Muscle of leg (tissue), 11 donors: ENCODE data around the gene UNK. TPM values are rescaled to one million over a fixed set of nuclear protein-coding genes. Genes with fewer than 3 reads are reported as not detected.

Experiments used
- DNase-seq: peaks from one replicate; pipeline ENCODE4 v3.0.0; 2013
- H3K27ac ChIP-seq: one replicate; pipeline ENCODE4 v1.5.1; 2013; ENCODE audit warnings: mild to moderate bottlenecking, low read length, control low read depth
- H3K27me3 ChIP-seq: one replicate; pipeline ENCODE4 v1.6.1; 2013; ENCODE audit warnings: low read length; ENCODE audit not compliant: control insufficient read depth, insufficient read depth
- H3K36me3 ChIP-seq: one replicate; pipeline ENCODE4 v1.6.1; 2013; ENCODE audit warnings: low read length; ENCODE audit not compliant: control insufficient read depth, insufficient read depth
- H3K4me1 ChIP-seq: one replicate; pipeline ENCODE4 v1.6.1; 2013; ENCODE audit warnings: low read length; ENCODE audit not compliant: control insufficient read depth, insufficient read depth
- H3K4me3 ChIP-seq: one replicate; pipeline ENCODE4 v1.5.1; 2013; ENCODE audit warnings: low read length, control low read depth
- H3K9me3 ChIP-seq: replicated peaks from 2 replicates; pipeline ENCODE4 v1.6.1; 2013; ENCODE audit warnings: low read depth, low read length; ENCODE audit not compliant: control insufficient read depth
- WGBS: methylation state at CpG from one replicate; pipeline ENCODE4 v1.1.5; 2013; ENCODE audit warnings: missing lambda C conversion rate; ENCODE audit not compliant: insufficient coverage; 5-methylcytosine and 5-hydroxymethylcytosine counted together
- polyA plus RNA-seq, 8 donors: library from polyadenylated mRNA; unstranded; fragments of 120-200 nt; gene quantifications; one replicate each; pipeline versions ENCODE4 v1.2.1 to v1.2.3, GENCODE V29; 2013; ENCODE audit warnings: inconsistent platforms in 1 of 8, low replicate concordance in 1 of 8; ENCODE audit not compliant: insufficient read length in 8 of 8, insufficient read depth in 1 of 8
- total RNA-seq: library from RNA; stranded (reverse); fragments of 120-200 nt; gene quantifications from one replicate; pipeline ENCODE4 v1.2.4, GENCODE V29; 2013

Gene UNK
- total and polyA plus RNA-seq, 9 donors, result 18.6 to 33.8 (median 29.0) TPM

DNA sequence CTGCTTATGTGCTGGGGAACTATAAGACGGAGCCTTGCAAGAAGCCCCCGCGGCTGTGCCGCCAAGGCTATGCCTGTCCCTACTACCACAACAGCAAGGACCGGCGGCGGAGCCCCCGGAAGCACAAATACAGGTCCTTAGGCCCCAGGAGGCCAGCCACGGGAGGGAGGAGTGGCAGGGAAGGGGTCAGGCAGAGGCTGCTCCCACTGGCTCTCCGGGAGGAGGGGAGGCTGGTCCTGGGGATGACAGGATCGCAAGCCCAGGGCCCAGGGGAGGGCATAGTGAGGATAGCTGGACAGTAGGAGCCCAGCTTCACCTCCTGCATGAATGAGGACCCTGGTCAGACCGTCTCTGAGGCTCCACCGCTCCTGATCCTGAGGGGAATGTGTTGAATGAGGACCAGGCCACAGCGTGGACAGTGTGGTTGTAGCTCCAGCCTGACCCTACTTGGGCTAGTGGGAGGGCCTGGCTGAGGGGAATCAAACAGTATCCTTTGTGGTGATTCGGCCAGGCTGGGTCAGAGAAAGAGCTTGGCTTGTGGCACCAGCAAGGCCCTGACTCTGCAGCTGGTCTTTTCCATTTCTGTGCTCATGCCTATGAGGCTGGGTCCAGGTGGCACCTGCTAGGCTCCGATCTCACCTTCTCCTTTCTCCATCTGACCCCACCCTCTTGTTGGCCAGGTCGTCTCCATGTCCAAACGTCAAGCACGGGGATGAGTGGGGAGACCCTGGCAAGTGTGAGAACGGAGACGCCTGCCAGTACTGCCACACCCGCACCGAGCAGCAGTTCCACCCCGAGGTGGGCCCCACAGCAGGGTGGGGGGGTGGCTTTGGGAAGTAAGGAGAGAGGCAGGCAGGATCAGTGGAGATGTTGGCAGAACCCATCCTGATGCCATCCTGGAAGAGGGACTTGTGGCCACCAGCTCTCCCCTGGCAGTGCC is 28.7 kb downstream of the UNK start:
- H3K36me3 ChIP-seq, result peaks cover 88% of the 10 kb centered on the region
- no peaks in the 10 kb centered on the region for H3K27me3 ChIP-seq

DNA sequence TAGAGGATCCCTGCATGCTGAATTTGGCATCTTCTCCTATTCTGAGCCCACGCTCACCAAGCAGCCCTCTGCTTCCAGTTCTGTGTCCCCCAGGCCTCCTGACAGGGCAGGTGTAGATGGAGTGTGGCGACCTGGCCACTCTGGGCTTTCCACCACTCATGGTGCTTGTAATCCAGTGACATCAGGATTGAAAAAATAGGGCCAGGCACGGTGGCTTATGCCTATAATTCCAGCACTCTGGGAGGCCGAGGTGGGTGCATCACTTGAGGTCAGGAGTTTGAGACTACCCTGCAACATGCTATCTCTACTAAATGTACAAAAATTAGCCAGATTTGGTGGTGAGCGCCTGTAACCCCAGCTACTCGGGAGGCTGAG is 29.4 kb downstream of the UNK start:
- Histone ChIP-seq H3K27me3 (no peaks in the 10 kb centered on the region), H3K4me1 (peaks cover 9% of the 10 kb centered on the region), H3K36me3 (peaks cover 94% of the 10 kb centered on the region), H3K9me3 (no peaks in the 10 kb centered on the region), H3K27ac (no peak overlapping the region), H3K4me3 (no peak overlapping the region)
- 100% methylated on average over 2 of the region's 6 CpGs for WGBS
- DNase-seq, result no peak

More for the DNA sequence above, 28.7 kb downstream of the UNK start:
- H3K27ac ChIP-seq, result no peak overlapping the region
- no peaks in the 10 kb centered on the region for H3K9me3 ChIP-seq
- H3K4me1 ChIP-seq, result peaks cover 14% of the 10 kb centered on the region
- WGBS, result 77% methylated on average over 15 of the region's 24 CpGs
- no peak for DNase-seq
- H3K4me3 ChIP-seq, result no peak overlapping the region

DNA sequence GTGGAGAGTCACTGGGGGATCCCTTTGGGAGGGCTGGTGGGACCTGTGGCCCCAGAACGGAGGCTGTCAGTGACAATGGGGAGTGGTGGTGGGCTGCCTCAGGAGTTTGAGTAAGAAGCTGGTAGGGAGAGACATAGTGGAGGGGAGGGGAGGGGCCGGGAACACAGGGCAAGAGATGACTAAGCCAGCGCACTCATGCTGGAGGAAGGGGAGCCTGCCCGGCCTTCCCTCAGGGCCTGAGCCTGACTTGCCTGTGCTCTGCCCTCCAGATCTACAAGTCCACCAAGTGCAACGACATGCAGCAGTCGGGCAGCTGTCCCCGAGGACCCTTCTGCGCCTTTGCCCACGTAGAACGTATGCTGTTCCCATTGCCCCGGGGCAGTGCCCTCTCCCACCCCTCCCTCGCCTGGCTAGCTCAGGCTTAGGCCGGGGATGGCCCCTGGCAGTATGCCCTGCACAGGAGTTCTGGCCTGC is 30.3 kb downstream of the UNK start:
- no peak for DNase-seq
- no peaks in the 10 kb centered on the region for H3K9me3 ChIP-seq
- no peak overlapping the region for H3K4me3 ChIP-seq
- H3K4me1 ChIP-seq, result peaks cover 1% of the 10 kb centered on the region
- no peaks in the 10 kb centered on the region for H3K27me3 ChIP-seq
- H3K27ac ChIP-seq, result no peak overlapping the region
- WGBS, result 88% methylated on average over 11 of the region's 13 CpGs
- H3K36me3 ChIP-seq, result peaks cover 94% of the 10 kb centered on the region

DNA sequence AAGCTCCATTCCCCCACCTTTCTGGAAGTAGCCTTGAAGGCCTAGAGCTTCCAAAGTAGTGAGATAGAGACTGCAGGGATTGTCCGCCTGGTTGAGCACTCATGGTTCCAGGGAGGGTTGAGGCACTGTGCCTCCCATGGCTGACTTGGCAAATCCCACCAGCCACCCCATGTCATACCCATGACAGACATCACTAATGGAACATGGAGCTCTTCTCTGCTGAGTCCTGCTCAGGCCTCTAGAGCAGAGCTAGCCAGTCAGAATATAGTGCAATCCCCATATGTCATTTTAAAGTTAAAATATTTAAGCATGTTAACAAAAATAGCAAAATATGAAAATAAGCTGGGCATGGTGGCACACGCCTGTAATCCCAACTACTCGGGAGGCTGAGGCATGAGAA is 30.8 kb downstream of the UNK start:
- DNase-seq, result no peak
- H3K4me3 ChIP-seq, result no peak overlapping the region
- H3K9me3 ChIP-seq, result no peaks in the 10 kb centered on the region
- no peaks in the 10 kb centered on the region for H3K4me1 ChIP-seq
- H3K36me3 ChIP-seq, result peaks cover 94% of the 10 kb centered on the region
- no peak overlapping the region for H3K27ac ChIP-seq
- H3K27me3 ChIP-seq, result no peaks in the 10 kb centered on the region
- WGBS, result 92% methylated on average over 2 of the region's 3 CpGs

DNA sequence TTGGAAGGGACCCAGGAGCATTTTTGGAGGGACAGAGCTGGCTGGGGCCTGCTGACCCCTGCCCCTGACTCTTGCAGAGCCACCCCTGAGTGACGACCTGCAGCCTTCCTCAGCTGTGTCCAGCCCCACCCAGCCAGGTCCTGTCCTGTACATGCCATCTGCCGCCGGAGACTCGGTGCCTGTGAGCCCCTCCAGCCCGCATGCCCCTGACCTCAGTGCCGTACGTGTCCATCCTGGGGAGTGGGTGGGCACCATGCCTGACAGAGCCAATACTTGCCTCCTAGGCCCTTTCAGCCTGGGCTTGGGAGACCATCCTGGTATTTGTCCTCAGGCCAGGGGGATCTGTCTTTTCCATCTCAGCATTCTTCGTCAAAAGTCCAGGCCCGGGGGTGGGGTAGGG is 32.1 kb downstream of the UNK start:
- Histone ChIP-seq H3K36me3 (peaks cover 95% of the 10 kb centered on the region), H3K9me3 (no peaks in the 10 kb centered on the region), H3K4me3 (no peak overlapping the region), H3K4me1 (no peaks in the 10 kb centered on the region), H3K27ac (no peak overlapping the region), H3K27me3 (no peaks in the 10 kb centered on the region)
- no peak for DNase-seq
- WGBS, result 88% methylated on average over 6 of the region's 9 CpGs

DNA sequence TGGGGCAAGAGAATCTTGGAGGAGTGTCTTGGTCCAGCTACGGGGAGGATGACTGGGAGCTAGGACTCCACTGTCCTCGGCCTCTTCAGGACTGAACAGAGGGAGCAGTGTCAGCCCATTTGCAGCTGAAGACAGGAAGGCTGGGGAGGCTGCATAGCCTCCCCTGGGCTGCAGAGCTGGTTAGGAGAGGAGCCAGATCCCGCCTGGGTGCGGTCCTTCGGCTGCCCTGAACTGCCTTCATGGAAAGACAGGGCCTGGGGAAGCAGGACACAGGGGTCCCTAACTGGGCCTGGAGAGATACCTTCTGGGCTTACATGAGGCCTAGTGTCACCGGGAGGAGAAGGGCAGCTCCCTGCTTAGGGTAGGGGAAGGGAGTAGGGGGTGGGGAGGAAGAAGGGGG is 33.0 kb downstream of the UNK start:
- H3K27me3 ChIP-seq, result no peaks in the 10 kb centered on the region
- peaks cover 7% of the 10 kb centered on the region for H3K4me1 ChIP-seq
- DNase-seq, result no peak
- no peak overlapping the region for H3K27ac ChIP-seq
- WGBS, result 89% methylated on average over 6 of the region's 6 CpGs
- H3K9me3 ChIP-seq, result no peaks in the 10 kb centered on the region
- H3K36me3 ChIP-seq, result peaks cover 95% of the 10 kb centered on the region
- H3K4me3 ChIP-seq, result no peak overlapping the region

DNA sequence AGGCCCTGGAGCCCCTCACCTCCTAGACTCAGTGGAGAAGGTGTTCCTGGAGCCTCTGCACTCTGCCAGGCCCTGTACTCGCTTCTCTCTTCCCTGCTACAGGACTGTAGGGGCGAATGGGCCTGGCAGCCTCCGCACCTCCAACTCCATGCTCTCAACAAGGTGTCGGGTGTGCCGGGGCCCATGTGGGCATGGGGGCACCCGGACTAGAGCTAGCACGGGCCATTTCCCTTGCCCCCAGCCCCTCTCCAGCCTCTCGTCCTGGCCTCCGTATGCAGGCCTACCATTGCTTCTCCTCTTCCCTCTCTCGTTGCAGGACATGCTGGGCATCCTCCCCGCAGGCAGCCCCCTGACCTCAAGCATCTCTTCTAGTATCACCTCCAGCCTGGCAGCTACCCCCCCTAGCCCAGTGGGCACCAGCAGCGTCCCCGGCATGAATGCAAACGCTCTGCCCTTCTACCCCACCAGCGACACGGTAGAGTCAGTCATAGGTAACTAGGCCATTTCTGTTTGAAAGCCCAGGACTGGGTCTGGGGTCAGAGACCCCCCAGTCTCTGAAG is 33.8 kb downstream of the UNK start:
- Histone ChIP-seq H3K27ac (no peak overlapping the region), H3K4me3 (no peak overlapping the region), H3K9me3 (no peaks in the 10 kb centered on the region), H3K4me1 (peaks cover 8% of the 10 kb centered on the region), H3K36me3 (peaks cover 95% of the 10 kb centered on the region), H3K27me3 (no peaks in the 10 kb centered on the region)
- DNase-seq, result no peak
- WGBS, result 93% methylated on average over 16 of the region's 16 CpGs

DNA sequence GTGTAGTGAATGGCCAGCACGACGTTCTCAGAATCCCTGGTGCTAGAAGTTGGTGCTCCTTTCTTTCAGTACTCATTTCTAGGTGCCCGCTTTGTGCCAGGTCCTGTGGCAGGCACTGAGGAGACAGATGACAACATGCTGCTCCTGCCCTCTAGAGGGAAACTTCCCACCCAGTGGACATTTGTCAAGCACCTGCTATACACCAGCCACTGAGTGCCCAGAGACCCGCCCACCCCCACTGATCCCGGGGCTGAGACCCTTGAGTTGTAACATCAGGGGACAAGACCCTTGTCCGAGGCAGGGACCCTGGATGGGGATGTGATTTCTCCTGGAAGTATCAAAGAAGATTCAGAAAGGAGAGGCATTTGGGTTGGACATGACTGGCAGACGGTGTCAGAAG is 34.5 kb downstream of the UNK start:
- H3K36me3 ChIP-seq, result peaks cover 95% of the 10 kb centered on the region
- 100% methylated on average over 5 of the region's 7 CpGs for WGBS
- no peak overlapping the region for H3K4me3 ChIP-seq
- no peaks in the 10 kb centered on the region for H3K9me3 ChIP-seq
- H3K27me3 ChIP-seq, result no peaks in the 10 kb centered on the region
- H3K4me1 ChIP-seq, result peaks cover 13% of the 10 kb centered on the region
- no peak overlapping the region for H3K27ac ChIP-seq
- no peak for DNase-seq

DNA sequence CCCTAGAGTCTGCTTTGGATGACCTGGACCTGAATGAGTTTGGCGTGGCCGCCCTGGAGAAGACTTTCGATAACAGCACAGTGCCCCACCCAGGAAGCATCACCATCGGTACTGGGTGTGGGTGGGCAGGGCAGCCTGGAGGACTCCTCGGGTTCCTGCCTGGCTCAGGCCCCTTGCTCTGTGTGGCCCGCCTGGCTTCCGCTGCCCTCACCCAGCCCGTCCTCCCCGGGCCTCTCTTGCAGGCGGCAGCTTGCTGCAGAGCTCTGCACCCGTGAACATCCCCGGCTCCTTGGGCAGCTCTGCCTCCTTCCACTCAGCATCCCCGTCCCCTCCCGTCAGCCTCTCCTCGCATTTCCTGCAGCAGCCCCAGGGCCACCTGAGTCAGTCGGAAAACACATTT is 35.1 kb downstream of the UNK start:
- Histone ChIP-seq H3K27me3 (no peaks in the 10 kb centered on the region), H3K9me3 (no peaks in the 10 kb centered on the region), H3K4me1 (peaks cover 19% of the 10 kb centered on the region), H3K27ac (no peak overlapping the region), H3K4me3 (no peak overlapping the region), H3K36me3 (peaks cover 92% of the 10 kb centered on the region)
- WGBS, result 85% methylated on average over 11 of the region's 16 CpGs
- DNase-seq, result no peak
